GM12878 (cell line): ENCODE data around the gene IGF2BP2. TPM values are rescaled to one million over a fixed set of nuclear protein-coding genes. Genes with fewer than 3 reads are reported as not detected.
"Not testable (repeated sequence)": the region's sequence is repeated elsewhere in the genome, so short reads cannot be mapped to it uniquely, and the experiment has no call there.

Experiments
- ATAC-seq: fragments of 200-7000 bp; cut with Tn5 transposase; 3 replicates; pipeline ENCODE4 v1.9.1; 2020; ENCODE audit warnings: mild to moderate bottlenecking, moderate library complexity
- BruUV-seq: library from RNA; stranded (reverse); fragments of 400-500 nt; replicated peaks from 2 replicates; lab custom pipeline; 2021; lab: Mats Ljungman, UMichigan
- CTCF ChIA-PET: fragments of 300-600 bp; sonication (Branson Sonifier 250); formaldehyde crosslinking; extraction: SDS; loops from one replicate; lab custom pipeline; 2021; ENCODE audit warnings: inconsistent platforms; lab: Yijun Ruan, JAX
- POLR2A ChIA-PET: fragments of 350-600 bp; formaldehyde crosslinking; extraction: SDS; loops from one replicate; lab custom pipeline; 2021; ENCODE audit warnings: inconsistent platforms; lab: Charles Lee
- RAD21 ChIA-PET: fragments of 300-600 bp; sonication (Branson Sonifier 250); formaldehyde crosslinking; loops from one replicate; lab custom pipeline; 2023; ENCODE audit warnings: antibody characterized with exemption; ENCODE audit not compliant: unreplicated experiment; lab: Charles Lee
- SMC1A ChIA-PET: fragments of 300-600 bp; sonication (Branson Sonifier 250); formaldehyde crosslinking; loops from one replicate; lab custom pipeline; 2023; ENCODE audit not compliant: unreplicated experiment, uncharacterized antibody; lab: Charles Lee
- DNase-seq: peaks from one replicate; pipeline ENCODE4 v3.0.0-alpha.2; 2011; ENCODE audit warnings: low read depth, low spot score
- FAIRE-seq: peaks from 3 replicates; lab custom pipeline; 2011; peaks lifted over from hg19 to GRCh38; lab: Jason Lieb, UNC
- H2AFZ ChIP-seq: 2 replicates; pipeline ENCODE4 v1.6.0; 2011; ENCODE audit warnings: low read depth, low read length, control low read depth; ENCODE audit not compliant: control insufficient read depth
- H3K27ac ChIP-seq: 2 replicates; pipeline ENCODE4 v1.5.1; 2011; ENCODE audit warnings: control low read depth; ENCODE audit not compliant: control insufficient read depth, insufficient read depth
- H3K27me3 ChIP-seq, 2 experiments: replicated peaks in 1 of 2; 2 replicates each; pipeline versions ENCODE4 v1.6.0 to v1.6.1; 2011; ENCODE audit warnings: low read length in 1 of 2; ENCODE audit not compliant: control insufficient read depth in 2 of 2, insufficient read depth in 2 of 2
- H3K36me3 ChIP-seq, 2 experiments: 2 replicates each; pipeline ENCODE4 v1.5.1; 2011; ENCODE audit warnings: low read length in 1 of 2; ENCODE audit not compliant: control insufficient read depth in 2 of 2, insufficient read depth in 2 of 2
- H3K4me1 ChIP-seq: 2 replicates; pipeline ENCODE4 v1.6.1; 2011; ENCODE audit warnings: mild to moderate bottlenecking, low read length, moderate library complexity, mixed read lengths; ENCODE audit not compliant: control insufficient read depth, insufficient read depth
- H3K4me2 ChIP-seq: 2 replicates; pipeline ENCODE4 v1.6.0; 2011; ENCODE audit warnings: control low read depth; ENCODE audit not compliant: control insufficient read depth, insufficient read depth
- H3K4me3 ChIP-seq: fragments of 200-600 bp; sonication (generic); 2 replicates; pipeline ENCODE4 v1.5.1; 2016
- H3K79me2 ChIP-seq: 2 replicates; pipeline ENCODE4 v1.6.0; 2011; ENCODE audit warnings: low read length; ENCODE audit not compliant: control insufficient read depth, insufficient read depth
- H3K9ac ChIP-seq: 2 replicates; pipeline ENCODE4 v1.8.0; 2011; ENCODE audit warnings: low read length, control low read depth, mixed read lengths; ENCODE audit not compliant: control insufficient read depth, insufficient read depth
- H3K9me3 ChIP-seq: replicated peaks from 3 replicates; pipeline ENCODE4 v1.5.1; 2011; ENCODE audit warnings: mild to moderate bottlenecking, low read length; ENCODE audit not compliant: control insufficient read depth, insufficient read depth
- H4K20me1 ChIP-seq: 2 replicates; pipeline ENCODE4 v1.6.0; 2011; ENCODE audit not compliant: control insufficient read depth, insufficient read depth
- EED ChIP-seq: sonication (generic); IDR thresholded peaks from 2 replicates; pipeline ENCODE4 v1.6.1; 2016; ENCODE audit warnings: antibody characterized with exemption, low read depth
- NR2C2 ChIP-seq: IDR thresholded peaks from 2 replicates; pipeline ENCODE4 v1.6.1; 2011; ENCODE audit warnings: borderline replicate concordance, low read depth; ENCODE audit not compliant: control insufficient read depth, insufficient read length
- ZNF592 ChIP-seq: fragments of 450-650 bp; IDR thresholded peaks from 2 replicates; pipeline ENCODE4 v1.6.1; 2017; ENCODE audit warnings: mild to moderate bottlenecking, moderate library complexity
- WGBS: methylation state at CpG from one replicate; pipeline ENCODE4 v1.1.6; 2016; ENCODE audit warnings: low lambda C conversion rate; ENCODE audit not compliant: insufficient replicate concordance, insufficient coverage; ENCODE audit errors: missing lambda C conversion rate; 5-methylcytosine and 5-hydroxymethylcytosine counted together
- in situ Hi-C: fragments of 300-500 bp; cut with MboI; formaldehyde crosslinking; loops from 9 replicates; pipeline ENCODE4 v1.14.3; 2018; ENCODE audit warnings: mixed read lengths
- intact Hi-C: fragments of 100-400 bp; cut with micrococcal nuclease; formaldehyde crosslinking; loops from one replicate; pipeline ENCODE4 v1.14.2; 2022; ENCODE audit not compliant: unreplicated experiment
- polyA plus RNA-seq, 11 experiments: library from polyadenylated mRNA; depleted of rRNA in 4 of 11; unstranded in 6 of 11; stranded (reverse) in 5 of 11; fragments of >200 nt; fragmentation: Nextera tagmentation in 4 of 11; fragmentation: Illumina TruSeq in 1 of 11; extraction: Ambion mirVana in 4 of 11; extraction: Trizol in 1 of 11; gene quantifications; 1 replicate in 1 of 11; 2 replicates in 10 of 11; pipeline versions ENCODE4 v1.2.1 to v1.2.3, GENCODE V29; 2011 to 2016; ENCODE audit warnings: inconsistent platforms in 2 of 11, missing spikeins in 2 of 11, low read depth in 1 of 11
- total RNA-seq, 4 experiments: library from RNA; depleted of rRNA in 3 of 4; stranded (reverse); fragments of >200 nt in 3 of 4; fragmentation: Illumina TruSeq in 1 of 4; extraction: Trizol in 1 of 4; gene quantifications; 2 replicates each; pipeline versions ENCODE4 v1.2.1 to v1.2.3, GENCODE V29; 2013 to 2021

The IGF2BP2 gene
- total and polyA plus RNA-seq, 10 of the 15 experiments (the other 5 are each of a cell fraction or from before 2014, with no cell fraction given) = 0.25 to 0.72 TPM; not detected in 8

GRCh38 chr3:185842241-185842640 is 17.4 kb upstream of the IGF2BP2 start (continued):
- TF ChIP-seq ZNF592 = no peak
- TF ChIP-seq NR2C2 = no peak
- TF ChIP-seq EED = no peak

DNA sequence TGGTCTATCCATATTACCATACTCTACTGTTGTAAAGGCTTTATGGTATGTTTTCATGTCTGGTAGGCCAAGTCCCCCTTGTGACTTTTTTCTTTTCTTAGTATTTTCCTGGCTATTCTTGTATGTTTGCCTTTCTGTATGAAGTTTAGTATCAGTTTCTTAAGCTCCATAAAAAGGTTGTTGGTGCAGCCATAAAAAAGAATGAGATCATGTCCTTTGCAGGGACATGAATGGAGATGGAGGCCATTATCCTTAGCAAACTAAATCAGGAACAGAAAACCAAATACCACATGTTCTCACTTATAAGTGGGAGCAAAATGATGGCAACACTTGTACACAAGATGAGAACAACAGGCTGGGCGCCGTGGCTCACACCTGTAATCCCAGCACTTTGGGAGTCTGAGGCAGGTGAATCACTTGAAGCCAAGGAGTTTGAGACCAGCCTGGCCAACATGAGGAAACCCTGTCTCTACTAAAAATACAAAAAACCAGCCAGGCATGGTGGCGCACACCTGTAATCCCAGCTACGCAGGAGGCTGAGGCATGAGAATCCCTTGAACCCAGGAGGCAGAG is 13.7 kb upstream of the IGF2BP2 start:
- FAIRE-seq, BruUV-seq, POLR2A ChIA-PET: not testable (repeated sequence)

More for the DNA sequence above, 13.7 kb upstream of the IGF2BP2 start:
- H3K4me2 ChIP-seq, H3K27ac ChIP-seq, H3K9me3 ChIP-seq, SMC1A ChIA-PET, intact Hi-C loops, CTCF ChIA-PET, H3K9ac ChIP-seq, ATAC-seq, RAD21 ChIA-PET, H3K36me3 ChIP-seq, H2AFZ ChIP-seq, in situ Hi-C loops, H3K4me1 ChIP-seq, H3K4me3 ChIP-seq, H3K27me3 ChIP-seq, DNase-seq, H4K20me1 ChIP-seq, H3K79me2 ChIP-seq: not testable (repeated sequence)
- WGBS = 68% methylated on average over 4 of the region's 4 CpGs
